HepG2 (cell line): ENCODE results near the gene TUBB4B. TPM values are rescaled to one million over a fixed set of nuclear protein-coding genes. Genes with fewer than 3 reads are reported as not detected.

Experiments used
- CEBPB ChIP-seq: IDR thresholded peaks from 2 replicates; pipeline ENCODE4 v1.6.1; 2011; ENCODE audit warnings: low read depth, low read length, improper control_type of control experiment, borderline replicate concordance
- NAIF1 ChIP-seq: sonication (generic); formaldehyde crosslinking; IDR thresholded peaks from 2 replicates; pipeline ENCODE4 v1.5.0; 2020; ENCODE audit warnings: mild to moderate bottlenecking, missing genetic modification reagents, borderline replicate concordance
- PATZ1 ChIP-seq: sonication (generic); formaldehyde crosslinking; IDR thresholded peaks from 2 replicates; pipeline ENCODE4 v1.4.0; 2020; ENCODE audit warnings: missing genetic modification reagents
- RXRA ChIP-seq: sonication (generic); formaldehyde crosslinking; IDR thresholded peaks from 2 replicates; pipeline ENCODE4 v1.5.1; 2020; ENCODE audit warnings: missing genetic modification reagents
- SNAPC5 ChIP-seq: sonication (generic); formaldehyde crosslinking; IDR thresholded peaks from 2 replicates; pipeline ENCODE4 v1.8.1; 2023; ENCODE audit warnings: mild to moderate bottlenecking, missing genetic modification reagents, borderline replicate concordance
- TBX3 ChIP-seq: fragments of 450-650 bp; IDR thresholded peaks from 2 replicates; pipeline ENCODE4 v1.6.1; 2017; ENCODE audit warnings: antibody characterized with exemption, mild to moderate bottlenecking, inconsistent platforms, borderline replicate concordance
- ZBED4 ChIP-seq: sonication (generic); formaldehyde crosslinking; IDR thresholded peaks from 2 replicates; pipeline ENCODE4 v1.4.0; 2020; ENCODE audit warnings: missing genetic modification reagents, borderline replicate concordance
- ZFYVE20 ChIP-seq: sonication (generic); formaldehyde crosslinking; IDR thresholded peaks from 2 replicates; pipeline ENCODE4 v1.8.0; 2023; ENCODE audit warnings: low read depth, mild to moderate bottlenecking, moderate library complexity, missing genetic modification reagents, borderline replicate concordance
- ZMYM3 ChIP-seq: sonication (generic); formaldehyde crosslinking; IDR thresholded peaks from 2 replicates; pipeline ENCODE4 v1.5.1; 2020; ENCODE audit warnings: mild to moderate bottlenecking, missing genetic modification reagents
- ZNF263 ChIP-seq: sonication (generic); formaldehyde crosslinking; IDR thresholded peaks from 2 replicates; pipeline ENCODE4 v1.4.0; 2020; ENCODE audit warnings: missing genetic modification reagents
- ZNF33A ChIP-seq: sonication (generic); formaldehyde crosslinking; IDR thresholded peaks from 2 replicates; pipeline ENCODE4 v1.5.1; 2020; ENCODE audit warnings: missing genetic modification reagents, mild to moderate bottlenecking, moderate library complexity, borderline replicate concordance
- ZNF354B ChIP-seq: sonication (generic); formaldehyde crosslinking; IDR thresholded peaks from 2 replicates; pipeline ENCODE4 v1.8.0; 2022; ENCODE audit warnings: mild to moderate bottlenecking, missing genetic modification reagents
- ZNF557 ChIP-seq: sonication (generic); formaldehyde crosslinking; IDR thresholded peaks from 2 replicates; pipeline ENCODE4 v1.4.0; 2020; ENCODE audit warnings: missing genetic modification reagents
- ZNF772 ChIP-seq: sonication (generic); formaldehyde crosslinking; IDR thresholded peaks from 2 replicates; pipeline ENCODE4 v1.5.0; 2020; ENCODE audit warnings: mild to moderate bottlenecking, missing genetic modification reagents
- polyA plus RNA-seq, 8 experiments: library from polyadenylated mRNA; depleted of rRNA in 3 of 8; stranded (reverse) in 7 of 8; unstranded in 1 of 8; fragments of >200 nt; fragmentation: Illumina TruSeq in 4 of 8; extraction: Trizol in 4 of 8; gene quantifications; 2 replicates each; pipeline versions ENCODE4 v1.2.1 to v1.2.3, GENCODE V29; 2011 to 2016; ENCODE audit warnings: low read depth in 4 of 8, missing spikeins in 1 of 8, mixed read lengths in 1 of 8; ENCODE audit not compliant: insufficient read depth in 1 of 8
- total RNA-seq, 5 experiments: library from RNA; depleted of rRNA; stranded (reverse); fragments of >200 nt; fragmentation: Illumina TruSeq; extraction: Trizol; gene quantifications; 2 replicates each; pipeline ENCODE4 v1.2.3, GENCODE V29; 2016; ENCODE audit warnings: low read depth in 1 of 5
- TF ChIP-seq, protein P1 (sequence below): sonication (generic); formaldehyde crosslinking; IDR thresholded peaks from 2 replicates; pipeline ENCODE4 v1.5.1; 2020; ENCODE audit warnings: mild to moderate bottlenecking, moderate library complexity, missing genetic modification reagents
- TF ChIP-seq, protein P2 (sequence below): IDR thresholded peaks from 2 replicates; pipeline ENCODE4 v1.6.1; 2016; ENCODE audit warnings: missing compliant biosample characterization, missing genetic modification reagents, borderline replicate concordance
- TF ChIP-seq, protein P3 (sequence below): sonication (generic); formaldehyde crosslinking; IDR thresholded peaks from 2 replicates; pipeline ENCODE4 v1.4.0; 2020; ENCODE audit warnings: missing genetic modification reagents

TUBB4B gene
- total and polyA plus RNA-seq, 2 of the 13 experiments (the other 11 are each of a cell fraction or from before 2014, with no cell fraction given): 182 to 412 TPM

GRCh38 chr9:137277329-137278041 is 36.4 kb downstream of the TUBB4B start, which contains the start of gene TOR4A (continued):
- TF ChIP-seq ZBED4 (peak; percentile 90), ZFYVE20 (CRISPR knock-in tag) (no peak), ZNF557 (CRISPR knock-in tag) (peak; percentile 77), ZNF263 (peak; percentile 12; the same call in 1 of the 2 replicates), TBX3 (peak; percentile 51; the same call in 1 of the 2 replicates), ZNF33A (CRISPR knock-in tag) (no peak), ZMYM3 (CRISPR knock-in tag) (peak; percentile 21; the same call in 1 of the 2 replicates), ZNF772 (CRISPR knock-in tag) (peak; percentile 95), CEBPB (no peak), ZNF354B (CRISPR knock-in tag) (no peak), RXRA (CRISPR knock-in tag) (peak; percentile 76), SNAPC5 (CRISPR knock-in tag) (no peak), NAIF1 (CRISPR knock-in tag) (peak; percentile 46; the same call in 1 of the 2 replicates), PATZ1 (peak; percentile 94)
- TF ChIP-seq, protein P1, sequence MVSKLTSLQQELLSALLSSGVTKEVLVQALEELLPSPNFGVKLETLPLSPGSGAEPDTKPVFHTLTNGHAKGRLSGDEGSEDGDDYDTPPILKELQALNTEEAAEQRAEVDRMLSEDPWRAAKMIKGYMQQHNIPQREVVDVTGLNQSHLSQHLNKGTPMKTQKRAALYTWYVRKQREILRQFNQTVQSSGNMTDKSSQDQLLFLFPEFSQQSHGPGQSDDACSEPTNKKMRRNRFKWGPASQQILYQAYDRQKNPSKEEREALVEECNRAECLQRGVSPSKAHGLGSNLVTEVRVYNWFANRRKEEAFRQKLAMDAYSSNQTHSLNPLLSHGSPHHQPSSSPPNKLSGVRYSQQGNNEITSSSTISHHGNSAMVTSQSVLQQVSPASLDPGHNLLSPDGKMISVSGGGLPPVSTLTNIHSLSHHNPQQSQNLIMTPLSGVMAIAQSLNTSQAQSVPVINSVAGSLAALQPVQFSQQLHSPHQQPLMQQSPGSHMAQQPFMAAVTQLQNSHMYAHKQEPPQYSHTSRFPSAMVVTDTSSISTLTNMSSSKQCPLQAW (CRISPR knock-in tag): peak; percentile 71; the same call in 1 of the 2 replicates
- TF ChIP-seq, protein P2, sequence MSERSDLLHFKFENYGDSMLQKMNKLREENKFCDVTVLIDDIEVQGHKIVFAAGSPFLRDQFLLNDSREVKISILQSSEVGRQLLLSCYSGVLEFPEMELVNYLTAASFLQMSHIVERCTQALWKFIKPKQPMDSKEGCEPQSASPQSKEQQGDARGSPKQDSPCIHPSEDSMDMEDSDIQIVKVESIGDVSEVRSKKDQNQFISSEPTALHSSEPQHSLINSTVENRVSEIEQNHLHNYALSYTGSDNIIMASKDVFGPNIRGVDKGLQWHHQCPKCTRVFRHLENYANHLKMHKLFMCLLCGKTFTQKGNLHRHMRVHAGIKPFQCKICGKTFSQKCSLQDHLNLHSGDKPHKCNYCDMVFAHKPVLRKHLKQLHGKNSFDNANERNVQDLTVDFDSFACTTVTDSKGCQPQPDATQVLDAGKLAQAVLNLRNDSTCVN (CRISPR knock-in tag): peak; percentile 78; the same call in 1 of the 2 replicates
- TF ChIP-seq, protein P3, sequence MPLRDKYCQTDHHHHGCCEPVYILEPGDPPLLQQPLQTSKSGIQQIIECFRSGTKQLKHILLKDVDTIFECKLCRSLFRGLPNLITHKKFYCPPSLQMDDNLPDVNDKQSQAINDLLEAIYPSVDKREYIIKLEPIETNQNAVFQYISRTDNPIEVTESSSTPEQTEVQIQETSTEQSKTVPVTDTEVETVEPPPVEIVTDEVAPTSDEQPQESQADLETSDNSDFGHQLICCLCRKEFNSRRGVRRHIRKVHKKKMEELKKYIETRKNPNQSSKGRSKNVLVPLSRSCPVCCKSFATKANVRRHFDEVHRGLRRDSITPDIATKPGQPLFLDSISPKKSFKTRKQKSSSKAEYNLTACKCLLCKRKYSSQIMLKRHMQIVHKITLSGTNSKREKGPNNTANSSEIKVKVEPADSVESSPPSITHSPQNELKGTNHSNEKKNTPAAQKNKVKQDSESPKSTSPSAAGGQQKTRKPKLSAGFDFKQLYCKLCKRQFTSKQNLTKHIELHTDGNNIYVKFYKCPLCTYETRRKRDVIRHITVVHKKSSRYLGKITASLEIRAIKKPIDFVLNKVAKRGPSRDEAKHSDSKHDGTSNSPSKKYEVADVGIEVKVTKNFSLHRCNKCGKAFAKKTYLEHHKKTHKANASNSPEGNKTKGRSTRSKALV (CRISPR knock-in tag): peak; percentile 60; the same call in 1 of the 2 replicates
